Ishikawa (cell line): ENCODE measurements around the gene RGS12.

Source experiments
- CEBPB ChIP-seq: IDR thresholded peaks from 2 replicates; pipeline ENCODE4 v1.6.1; 2012
- CREB1 ChIP-seq: IDR thresholded peaks from 2 replicates; pipeline ENCODE4 v1.6.1; 2012; ENCODE audit warnings: low read depth
- EGR1 ChIP-seq: IDR thresholded peaks from 2 replicates; pipeline ENCODE4 v1.6.1; 2012
- EP300 ChIP-seq: IDR thresholded peaks from 2 replicates; pipeline ENCODE4 v1.6.1; 2012; ENCODE audit warnings: borderline replicate concordance
- FOXM1 ChIP-seq: IDR thresholded peaks from 2 replicates; pipeline ENCODE4 v1.6.1; 2012; ENCODE audit warnings: low read depth, borderline replicate concordance
- NFIC ChIP-seq: IDR thresholded peaks from 2 replicates; pipeline ENCODE4 v1.6.1; 2012
- RAD21 ChIP-seq: IDR thresholded peaks from 2 replicates; pipeline ENCODE4 v1.6.1; 2012; ENCODE audit warnings: low read depth
- TAF1 ChIP-seq: IDR thresholded peaks from 2 replicates; pipeline ENCODE4 v1.6.1; 2012; ENCODE audit warnings: low read depth, mild to moderate bottlenecking
- TCF12 ChIP-seq: IDR thresholded peaks from 2 replicates; pipeline ENCODE4 v1.6.1; 2012; ENCODE audit warnings: low read depth
- TEAD4 ChIP-seq: IDR thresholded peaks from 2 replicates; pipeline ENCODE4 v1.6.1; 2012
- YY1 ChIP-seq: IDR thresholded peaks from 2 replicates; pipeline ENCODE4 v1.6.1; 2012; ENCODE audit warnings: low read depth
- ZBTB7A ChIP-seq: IDR thresholded peaks from 2 replicates; pipeline ENCODE4 v1.6.1; 2012; ENCODE audit warnings: low read depth
- TF ChIP-seq, protein P1 (sequence below): IDR thresholded peaks from 2 replicates; pipeline ENCODE4 v1.6.1; 2012
- TF ChIP-seq, protein P2 (sequence below): IDR thresholded peaks from 2 replicates; pipeline ENCODE4 v1.6.1; 2012
- TF ChIP-seq, protein P3 (sequence below): IDR thresholded peaks from 2 replicates; pipeline ENCODE4 v1.6.1; 2012; ENCODE audit warnings: low read depth, mild to moderate bottlenecking

The RGS12 gene

DNA sequence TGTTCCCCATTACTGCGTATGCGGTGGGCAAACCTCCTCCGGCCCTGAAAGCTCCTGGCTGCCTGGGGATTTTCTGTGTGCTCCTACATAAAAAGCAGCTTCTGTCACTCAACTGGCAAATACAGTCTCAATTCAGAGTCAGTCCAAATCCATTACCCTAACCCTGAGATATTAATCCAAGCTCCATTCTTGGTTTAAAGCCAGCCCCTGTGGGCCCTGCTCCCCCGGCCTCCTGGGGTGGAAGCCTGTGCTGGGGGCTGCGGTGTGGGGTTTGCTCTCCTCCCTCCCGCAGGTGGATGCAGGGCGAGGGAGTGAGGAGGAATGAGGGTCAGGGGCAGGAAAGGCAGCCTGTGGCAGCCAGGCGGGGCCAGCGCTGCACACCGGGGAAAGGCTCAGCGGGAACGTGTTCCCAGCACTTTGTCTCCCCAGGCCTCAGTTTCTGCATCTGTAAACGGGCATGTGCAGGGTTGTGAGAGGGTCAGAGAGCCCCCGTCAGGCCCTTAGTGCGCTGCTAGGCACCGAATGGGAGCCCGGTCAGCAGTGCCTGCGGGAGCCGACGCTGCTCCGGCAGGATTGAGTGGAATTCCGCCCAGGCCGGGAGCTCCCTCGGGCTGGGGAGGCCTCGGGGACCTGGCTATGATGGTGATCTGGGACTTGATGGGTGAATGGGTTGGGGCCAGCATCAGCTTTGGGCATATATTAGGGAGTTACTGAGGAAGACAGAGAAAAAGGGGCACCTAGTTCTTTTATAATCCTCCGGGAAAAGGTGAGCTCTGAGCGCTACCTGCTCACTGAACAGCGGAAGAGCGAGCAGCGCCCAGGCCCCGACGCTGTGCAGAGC is 6.3 kb upstream of the RGS12 start:
- TF ChIP-seq FOXM1 (no peak), ZBTB7A (no peak), YY1 (no peak)
- TF ChIP-seq, protein P1, sequence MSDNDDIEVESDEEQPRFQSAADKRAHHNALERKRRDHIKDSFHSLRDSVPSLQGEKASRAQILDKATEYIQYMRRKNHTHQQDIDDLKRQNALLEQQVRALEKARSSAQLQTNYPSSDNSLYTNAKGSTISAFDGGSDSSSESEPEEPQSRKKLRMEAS: no peak

DNA sequence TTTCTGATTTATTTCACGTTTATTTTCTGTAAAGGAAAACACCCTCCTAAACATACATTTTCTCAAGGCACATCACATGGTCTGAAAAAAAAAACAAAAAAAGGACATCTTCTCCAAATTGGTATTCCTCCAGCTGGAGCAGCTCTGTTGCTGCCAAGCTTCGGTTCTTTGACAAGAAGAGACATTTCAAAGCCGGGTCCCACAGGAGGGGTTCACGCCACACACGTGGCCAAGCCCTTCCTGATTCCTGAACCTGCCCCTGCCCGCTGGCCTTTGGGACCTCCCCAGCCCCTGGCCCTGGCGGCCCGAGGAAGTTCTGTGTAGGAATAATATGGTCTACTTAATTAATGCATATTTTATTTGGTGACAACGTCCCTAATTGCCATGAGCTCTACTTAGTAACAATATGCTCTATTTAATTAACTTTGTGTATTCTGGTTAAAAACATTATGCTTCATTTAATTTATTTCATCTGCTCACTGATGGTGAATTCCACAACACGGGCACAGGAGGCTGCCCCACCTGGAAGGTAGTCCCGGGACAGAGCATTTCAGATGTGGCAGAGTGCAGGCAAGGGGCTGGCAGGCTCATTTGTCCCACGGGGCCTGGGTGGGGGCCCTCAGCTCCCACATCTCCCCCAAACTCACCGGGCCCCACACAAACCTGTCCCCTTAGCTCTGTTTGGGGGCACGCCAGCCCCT is 5.4 kb upstream of the RGS12 start:
- no peak for TF ChIP-seq EP300
- no peak for TF ChIP-seq TAF1
- no peak for TF ChIP-seq ZBTB7A
- TF ChIP-seq TCF12: no peak
- no peak for TF ChIP-seq CREB1
- TF ChIP-seq, protein P2, sequence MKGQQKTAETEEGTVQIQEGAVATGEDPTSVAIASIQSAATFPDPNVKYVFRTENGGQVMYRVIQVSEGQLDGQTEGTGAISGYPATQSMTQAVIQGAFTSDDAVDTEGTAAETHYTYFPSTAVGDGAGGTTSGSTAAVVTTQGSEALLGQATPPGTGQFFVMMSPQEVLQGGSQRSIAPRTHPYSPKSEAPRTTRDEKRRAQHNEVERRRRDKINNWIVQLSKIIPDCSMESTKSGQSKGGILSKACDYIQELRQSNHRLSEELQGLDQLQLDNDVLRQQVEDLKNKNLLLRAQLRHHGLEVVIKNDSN: no peak
- no peak for TF ChIP-seq YY1
- no peak for TF ChIP-seq NFIC
- no peak for TF ChIP-seq CEBPB
- TF ChIP-seq, protein P3, sequence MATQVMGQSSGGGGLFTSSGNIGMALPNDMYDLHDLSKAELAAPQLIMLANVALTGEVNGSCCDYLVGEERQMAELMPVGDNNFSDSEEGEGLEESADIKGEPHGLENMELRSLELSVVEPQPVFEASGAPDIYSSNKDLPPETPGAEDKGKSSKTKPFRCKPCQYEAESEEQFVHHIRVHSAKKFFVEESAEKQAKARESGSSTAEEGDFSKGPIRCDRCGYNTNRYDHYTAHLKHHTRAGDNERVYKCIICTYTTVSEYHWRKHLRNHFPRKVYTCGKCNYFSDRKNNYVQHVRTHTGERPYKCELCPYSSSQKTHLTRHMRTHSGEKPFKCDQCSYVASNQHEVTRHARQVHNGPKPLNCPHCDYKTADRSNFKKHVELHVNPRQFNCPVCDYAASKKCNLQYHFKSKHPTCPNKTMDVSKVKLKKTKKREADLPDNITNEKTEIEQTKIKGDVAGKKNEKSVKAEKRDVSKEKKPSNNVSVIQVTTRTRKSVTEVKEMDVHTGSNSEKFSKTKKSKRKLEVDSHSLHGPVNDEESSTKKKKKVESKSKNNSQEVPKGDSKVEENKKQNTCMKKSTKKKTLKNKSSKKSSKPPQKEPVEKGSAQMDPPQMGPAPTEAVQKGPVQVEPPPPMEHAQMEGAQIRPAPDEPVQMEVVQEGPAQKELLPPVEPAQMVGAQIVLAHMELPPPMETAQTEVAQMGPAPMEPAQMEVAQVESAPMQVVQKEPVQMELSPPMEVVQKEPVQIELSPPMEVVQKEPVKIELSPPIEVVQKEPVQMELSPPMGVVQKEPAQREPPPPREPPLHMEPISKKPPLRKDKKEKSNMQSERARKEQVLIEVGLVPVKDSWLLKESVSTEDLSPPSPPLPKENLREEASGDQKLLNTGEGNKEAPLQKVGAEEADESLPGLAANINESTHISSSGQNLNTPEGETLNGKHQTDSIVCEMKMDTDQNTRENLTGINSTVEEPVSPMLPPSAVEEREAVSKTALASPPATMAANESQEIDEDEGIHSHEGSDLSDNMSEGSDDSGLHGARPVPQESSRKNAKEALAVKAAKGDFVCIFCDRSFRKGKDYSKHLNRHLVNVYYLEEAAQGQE: no peak
- TF ChIP-seq RAD21: no peak
- TF ChIP-seq EGR1: no peak
- TF ChIP-seq, protein P1: no peak
- TF ChIP-seq FOXM1: no peak

DNA sequence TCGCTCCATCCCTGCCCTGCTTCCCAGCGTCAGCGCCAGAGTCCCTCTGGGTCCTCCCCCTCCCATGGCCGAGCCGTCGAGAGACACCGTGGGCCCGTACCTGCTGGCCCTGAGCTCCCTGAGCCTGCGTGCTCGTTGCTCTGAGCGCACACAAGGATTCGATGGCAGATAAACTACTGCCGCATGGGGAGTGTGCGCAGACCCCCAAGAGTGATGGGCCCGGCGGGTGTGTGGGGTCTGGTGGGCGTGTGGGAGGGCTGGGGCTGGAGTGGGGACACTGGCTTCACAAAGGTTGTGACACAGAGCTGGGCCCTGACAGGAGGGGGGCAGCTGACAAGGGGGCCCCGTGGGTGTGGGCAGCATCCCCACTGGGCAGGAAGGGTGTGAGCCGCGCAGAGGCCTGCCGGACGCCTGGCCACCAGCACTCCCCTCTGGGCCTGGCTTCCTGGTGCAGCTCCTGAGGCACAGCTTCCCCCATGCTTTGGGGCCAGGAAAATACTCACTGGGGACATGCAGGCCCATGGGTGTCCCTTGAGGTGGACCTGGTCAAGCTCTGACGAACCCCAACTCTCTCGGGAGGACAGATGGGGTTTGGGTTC is 4.8 kb upstream of the RGS12 start:
- no peak for TF ChIP-seq CEBPB
- no peak for TF ChIP-seq EGR1
- TF ChIP-seq FOXM1: no peak
- TF ChIP-seq, protein P2: no peak
- TF ChIP-seq, protein P3: no peak
- TF ChIP-seq RAD21: no peak
- no peak for TF ChIP-seq ZBTB7A
- no peak for TF ChIP-seq TEAD4
- TF ChIP-seq NFIC: no peak
- TF ChIP-seq, protein P1: no peak

DNA sequence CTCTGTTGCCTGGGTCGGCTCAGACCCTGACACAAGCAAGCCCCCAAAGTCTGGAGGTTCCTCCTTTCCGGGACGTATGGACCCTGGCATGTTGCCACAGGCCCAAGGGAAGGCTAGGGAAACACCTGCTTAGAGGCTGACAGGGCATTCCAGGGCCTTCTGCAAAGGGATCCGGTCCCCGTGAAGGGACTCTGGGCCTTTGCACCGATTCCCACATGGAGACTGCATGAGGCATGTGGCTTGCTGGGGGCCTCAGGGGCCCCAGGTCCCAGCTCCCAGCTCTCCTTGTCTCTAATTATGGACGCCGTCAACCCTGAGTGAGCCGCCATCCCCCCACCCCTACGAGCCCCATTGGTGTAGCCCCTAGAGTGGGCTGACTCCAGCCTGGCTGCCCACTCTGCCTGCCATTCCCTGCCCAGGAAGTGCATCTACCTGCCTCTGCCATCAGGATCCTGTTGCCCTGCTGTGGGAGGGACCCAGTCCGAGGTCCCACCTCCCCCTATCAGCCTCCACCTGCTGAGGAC is 4.2 kb upstream of the RGS12 start:
- no peak for TF ChIP-seq CREB1
- no peak for TF ChIP-seq TEAD4
- no peak for TF ChIP-seq RAD21
- TF ChIP-seq CEBPB: no peak
- TF ChIP-seq TCF12: no peak
- no peak for TF ChIP-seq ZBTB7A
- no peak for TF ChIP-seq NFIC
- TF ChIP-seq, protein P1: no peak
- no peak for TF ChIP-seq YY1
- TF ChIP-seq, protein P3: no peak
